ENCODE data around the gene PLPP1. TPM values are rescaled to one million over a fixed set of nuclear protein-coding genes. Genes with fewer than 3 reads are reported as not detected.

PLPP1 gene
- total and polyA plus RNA-seq, 2 of the 8 experiments (the other 6 are each of a cell fraction or from before 2014, with no cell fraction given): 43.7 to 91.3 TPM

- no peak for FAIRE-seq
- ChIA-PET CTCF (ENCODE audit: partially characterized antibody) (interaction anchor here (1.1 to 1.4 kb wide), 2 partner anchors 79 to 168 kb away, joined by 3 to 5 read pairs; no protein-coding TSS in a partner anchor), POLR2A (ENCODE audit: partially characterized antibody) (interaction anchor here (1.1 to 1.2 kb wide), 3 partner anchors 9 to 44 kb away, joined by 3 read pairs; partner anchors contain the start of gene PLPP1)
- H3K4me2 ChIP-seq (ENCODE audit: insufficient read depth in 1 of 2, low read depth in 2 of 2, low read length in 2 of 2): no peak overlapping the region; a peak in 1 of 4 replicates
- no peak overlapping the region for H4K91ac ChIP-seq (replicated peaks; ENCODE audit: insufficient read length, low read length)
- no peaks in the 10 kb centered on the region for H3K27me3 ChIP-seq (replicated peaks in 1 of 4; ENCODE audit: control insufficient read depth in 3 of 4, extremely low read depth in 1 of 4, insufficient read depth in 3 of 4, low read length in 3 of 4)
- no peak overlapping the region for H2BK5ac ChIP-seq (ENCODE audit: low read depth, low read length)
- H3K14ac ChIP-seq (ENCODE audit: insufficient read length): no peak overlapping the region
- no peaks in the 10 kb centered on the region for H3K23me2 ChIP-seq (ENCODE audit: low read depth, low read length)
- no peak overlapping the region for H2BK120ac ChIP-seq (replicated peaks; ENCODE audit: low read depth, low read length)
- no peak overlapping the region for H2BK12ac ChIP-seq (ENCODE audit: low read depth, low read length)
- no peak overlapping the region for H4K8ac ChIP-seq (ENCODE audit: extremely low read depth, insufficient read depth, low read length)
- H2AK5ac ChIP-seq (ENCODE audit: low read depth, low read length): no peak overlapping the region
- no peak overlapping the region for H3K23ac ChIP-seq (ENCODE audit: insufficient read length)
- no peak overlapping the region for H3K56ac ChIP-seq (replicated peaks; ENCODE audit: insufficient read length, low read depth, low read length)
- peaks cover 0 to 10% (median 0%) of the 10 kb centered on the region in 4 experiments; a peak in 2 of 8 replicates for H3K36me3 ChIP-seq (ENCODE audit: control insufficient read depth in 2 of 4, insufficient read depth in 4 of 4, low read length in 3 of 4)
- H4K5ac ChIP-seq (ENCODE audit: insufficient read length, low read depth, low read length): no peak overlapping the region
- no peak overlapping the region for H3K4me3 ChIP-seq (ENCODE audit: extremely low read depth in 1 of 4, insufficient read depth in 2 of 4, low read depth in 3 of 4, low read length in 4 of 4)
- WGBS, 2 experiments (ENCODE audit: extremely low coverage in 1 of 2, insufficient coverage in 1 of 2, insufficient read length in 1 of 2, insufficient replicate concordance in 2 of 2, low coverage in 1 of 2, low lambda C conversion rate in 2 of 2, missing lambda C conversion rate in 1 of 2): 97% methylated on average over 2 of the region's 2 CpGs; no CpG with 5 or more reads in 1 of the 2 experiments
- no peak for TF ChIP-seq TCF12 (IDR thresholded peaks at IDR 0.05; ENCODE audit: low read depth, low read length)
- TF ChIP-seq CHD2 (IDR thresholded peaks at IDR 0.05; ENCODE audit: low read length): no peak
- TF ChIP-seq CTCF (IDR thresholded peaks at IDR 0.05; ENCODE audit: control extremely low read depth in 1 of 3, insufficient read depth in 1 of 3, low read depth in 1 of 3, low read length in 3 of 3): no peak
- no peak for TF ChIP-seq RBBP5 (IDR thresholded peaks at IDR 0.05; ENCODE audit: borderline replicate concordance, low read depth, low read length)
- no peak for TF ChIP-seq NRF1 (IDR thresholded peaks at IDR 0.05; ENCODE audit: low read depth, low read length)
- TF ChIP-seq CHD1 (IDR thresholded peaks at IDR 0.05; ENCODE audit: low read depth, low read length): no peak
- H3K18ac ChIP-seq (ENCODE audit: extremely low read depth, low read length): no peak overlapping the region
- H3K4me1 ChIP-seq (replicated peaks in 1 of 4; ENCODE audit: control insufficient read depth in 3 of 4, insufficient read depth in 4 of 4, low read length in 3 of 4): peaks cover 0 to 7% (median 5%) of the 10 kb centered on the region in 4 experiments; a peak in 3 of 7 replicates
- H3K79me1 ChIP-seq (ENCODE audit: low read depth, low read length): no peaks in the 10 kb centered on the region; the same call in 1 of the 2 replicates
- no peak overlapping the region for H2BK20ac ChIP-seq (ENCODE audit: low read length)
- peaks cover 0 to 9% of the 10 kb centered on the region in 2 experiments for H4K20me1 ChIP-seq (replicated peaks in 1 of 2; ENCODE audit: control insufficient read depth in 1 of 2, insufficient read depth in 2 of 2, low read length in 2 of 2)
- H3K9ac ChIP-seq (replicated peaks in 1 of 4; ENCODE audit: extremely low read depth in 1 of 4, low read depth in 3 of 4, low read length in 3 of 4): no peak overlapping the region
- no peaks in the 10 kb centered on the region for H3K9me3 ChIP-seq (ENCODE audit: insufficient read depth in 2 of 2, low read depth in 1 of 2, low read length in 1 of 2)
- H3K4ac ChIP-seq (replicated peaks; ENCODE audit: insufficient read length, low read depth, low read length): no peak overlapping the region
- no peak for DNase-seq (ENCODE audit: low read depth in 1 of 2, low spot score in 2 of 2)
- H3K27ac ChIP-seq (ENCODE audit: low read depth, low read length): no peak overlapping the region
- peaks cover 8 to 97% of the 10 kb centered on the region in 2 experiments; a peak in 3 of 4 replicates for H3K79me2 ChIP-seq (ENCODE audit: control insufficient read depth in 1 of 2, insufficient read depth in 2 of 2, low read length in 2 of 2)
- H2BK15ac ChIP-seq (ENCODE audit: low read length): no peak overlapping the region
- H2AFZ ChIP-seq (ENCODE audit: low read length): no peak overlapping the region
Measured at GRCh38 chr5:55523293-55523692, 11.5 kb downstream of the PLPP1 start.

All from H1 (cell line).